Left ventricle myocardium inferior (tissue), 1 donor: ENCODE data around the gene AIFM1. TPM values are rescaled to one million over a fixed set of nuclear protein-coding genes. Genes with fewer than 3 reads are reported as not detected.
A peak's percentile ranks its signal among the peaks of the same experiment; 100 is the strongest.

Experiments
- DNase-seq: peaks from one replicate; pipeline ENCODE4 v3.0.0-alpha.2; 2020
- H3K27ac ChIP-seq: fragments of 200-600 bp; replicated peaks from 2 replicates; pipeline ENCODE4 v1.8.0; 2021
- H3K27me3 ChIP-seq: fragments of 200-600 bp; 2 replicates; pipeline ENCODE4 v1.8.0; 2021; ENCODE audit warnings: low read depth
- H3K36me3 ChIP-seq: fragments of 200-600 bp; 2 replicates; pipeline ENCODE4 v1.8.0; 2021
- H3K4me1 ChIP-seq: fragments of 200-600 bp; 2 replicates; pipeline ENCODE4 v1.8.0; 2021
- H3K4me3 ChIP-seq: fragments of 200-600 bp; 2 replicates; pipeline ENCODE4 v1.8.0; 2021; ENCODE audit warnings: mild to moderate bottlenecking, moderate library complexity
- H3K9me3 ChIP-seq: fragments of 200-600 bp; replicated peaks from 2 replicates; pipeline ENCODE4 v1.8.0; 2021
- CTCF ChIP-seq: fragments of 200-600 bp; IDR thresholded peaks from 2 replicates; pipeline ENCODE4 v1.8.0; 2021; ENCODE audit warnings: antibody characterized with exemption, mild to moderate bottlenecking, borderline replicate concordance
- intact Hi-C: fragments of 100-400 bp; cut with micrococcal nuclease; formaldehyde crosslinking; loops from one replicate; pipeline ENCODE4 v1.11.0; 2022
- total RNA-seq: library from RNA; stranded (reverse); fragmentation: NEBNext Ultra II Directional; extraction: Animal tissue kit (Norgen Biotek cat#: 25700); gene quantifications from one replicate; pipeline ENCODE4 v1.2.1, GENCODE V29; 2021
- donor health status: DM: no; HTN: yes; CAD: no; lungs with severe emphysema.

Gene AIFM1
- total RNA-seq, 1 donor from 2014 or later: 127 TPM

- DNase-seq: peak; percentile 25
- no peak overlapping the region for H3K4me3 ChIP-seq
- TF ChIP-seq CTCF: no peak
- H3K4me1 ChIP-seq: peaks cover 21% of the 10 kb centered on the region
- H3K36me3 ChIP-seq: no peaks in the 10 kb centered on the region
- H3K9me3 ChIP-seq: no peaks in the 10 kb centered on the region
- peak overlapping the region; percentile 38 for H3K27ac ChIP-seq
- intact Hi-C loops: no loop called here
- no peaks in the 10 kb centered on the region for H3K27me3 ChIP-seq
These were observed 59.6 kb downstream of the AIFM1 start for GRCh38 chrX:130106071-130106470.

- DNase-seq: no peak
- no peak for TF ChIP-seq CTCF
- H3K36me3 ChIP-seq: no peaks in the 10 kb centered on the region
- no peaks in the 10 kb centered on the region for H3K9me3 ChIP-seq
- intact Hi-C loops: no loop called here
- H3K4me1 ChIP-seq: peaks cover 21% of the 10 kb centered on the region
- H3K27ac ChIP-seq: peak overlapping the region; percentile 30
- H3K4me3 ChIP-seq: no peak overlapping the region
- no peaks in the 10 kb centered on the region for H3K27me3 ChIP-seq
These were observed 60.4 kb downstream of the AIFM1 start for GRCh38 chrX:130105244-130105643.

GRCh38 chrX:130103605-130104004 is 62.0 kb downstream of the AIFM1 start:
- peak overlapping the region; percentile 12 for H3K27ac ChIP-seq

GRCh38 chrX:130100180-130100579 is 65.5 kb downstream of the AIFM1 start:
- peak; percentile 65 for DNase-seq
- no peaks in the 10 kb centered on the region for H3K36me3 ChIP-seq
- H3K4me3 ChIP-seq: no peak overlapping the region
- no peaks in the 10 kb centered on the region for H3K9me3 ChIP-seq
- intact Hi-C loops: no loop called here
- H3K4me1 ChIP-seq: peaks cover 34% of the 10 kb centered on the region
- no peaks in the 10 kb centered on the region for H3K27me3 ChIP-seq
- H3K27ac ChIP-seq: peak overlapping the region; percentile 65
- TF ChIP-seq CTCF: no peak

More at GRCh38 chrX:130103605-130104004, 62.0 kb downstream of the AIFM1 start:
- no peaks in the 10 kb centered on the region for H3K27me3 ChIP-seq
- no peak overlapping the region for H3K4me3 ChIP-seq
- no peaks in the 10 kb centered on the region for H3K36me3 ChIP-seq
- peaks cover 34% of the 10 kb centered on the region for H3K4me1 ChIP-seq
- DNase-seq: no peak
- no peak for TF ChIP-seq CTCF
- intact Hi-C loops: no loop called here
- H3K9me3 ChIP-seq: no peaks in the 10 kb centered on the region

GRCh38 chrX:130098210-130098552 is 67.5 kb downstream of the AIFM1 start:
- peaks cover 28% of the 10 kb centered on the region for H3K4me1 ChIP-seq
- TF ChIP-seq CTCF: no peak
- DNase-seq: no peak
- no peaks in the 10 kb centered on the region for H3K27me3 ChIP-seq
- H3K4me3 ChIP-seq: no peak overlapping the region
- H3K9me3 ChIP-seq: no peaks in the 10 kb centered on the region
- intact Hi-C loops: no loop called here
- no peaks in the 10 kb centered on the region for H3K36me3 ChIP-seq
- peak overlapping the region; percentile 52 for H3K27ac ChIP-seq
